ENCODE measurements around the gene PRORP.
"Not testable (repeated sequence)": the region's sequence is repeated elsewhere in the genome, so short reads cannot be mapped to it uniquely, and the experiment has no call there.

PRORP gene

GRCh38 chr14:35088514-35088913 is 33.8 kb upstream of the PRORP start:
- no peak for DNase-seq (ENCODE audit: low spot score)
- no peak for TF ChIP-seq CTCF (IDR thresholded peaks at IDR 0.05; ENCODE audit: extremely low read depth, insufficient read depth, missing control alignments)
- in situ Hi-C loops (cut with MboI; ENCODE audit: low pct_unique_long_range_greater_than_20kb, low sequenced_read_pairs, unreplicated experiment): no loop called here

- DNase-seq (ENCODE audit: low spot score); in situ Hi-C loops (cut with MboI; ENCODE audit: low pct_unique_long_range_greater_than_20kb, low sequenced_read_pairs, unreplicated experiment): not testable (repeated sequence)
Observed at GRCh38 chr14:35094645-35095044, 27.7 kb upstream of the PRORP start.

DNA sequence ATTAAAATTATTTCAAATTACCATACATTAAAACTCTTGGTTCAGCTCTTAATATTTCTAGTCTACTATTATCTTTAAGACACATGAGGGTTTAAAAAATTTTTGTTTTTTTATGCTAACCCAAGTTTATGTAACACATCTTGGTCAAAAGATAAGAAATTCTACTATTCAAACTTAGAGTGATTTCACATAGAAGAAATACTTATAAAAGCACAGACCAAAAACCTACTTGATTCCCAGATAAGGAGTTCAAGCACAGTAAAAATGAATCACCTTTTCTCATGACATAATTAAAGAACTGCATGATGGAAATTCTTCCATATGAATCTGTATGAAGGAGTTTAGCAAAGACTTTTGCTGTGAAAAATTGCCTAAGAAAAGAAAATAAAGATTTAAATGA is 14.5 kb upstream of the PRORP start:
- in situ Hi-C loops (cut with MboI; ENCODE audit: low pct_unique_long_range_greater_than_20kb, low sequenced_read_pairs, unreplicated experiment): no loop called here
- no peak for TF ChIP-seq CTCF (IDR thresholded peaks at IDR 0.05; ENCODE audit: extremely low read depth, insufficient read depth, missing control alignments)
- DNase-seq (ENCODE audit: low spot score): no peak

DNA sequence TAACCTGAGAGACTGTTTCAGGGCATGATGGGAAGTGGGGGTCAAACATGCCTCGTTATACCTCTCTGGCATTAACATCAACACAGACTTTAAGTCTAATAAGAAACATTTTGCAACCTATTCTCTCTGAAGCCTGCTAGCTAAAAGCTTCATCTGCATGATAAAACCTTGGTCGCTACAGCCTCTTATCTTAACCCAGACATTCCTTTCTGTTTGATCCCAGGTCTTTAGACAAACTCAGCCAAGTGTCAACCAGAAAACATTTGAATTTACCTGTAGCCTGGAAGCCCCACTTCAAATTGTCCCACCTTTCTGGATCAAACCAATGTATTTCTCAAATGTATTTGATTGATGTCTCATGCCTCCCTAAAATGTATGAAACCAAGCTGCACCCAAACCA is 9.7 kb upstream of the PRORP start:
- TF ChIP-seq CTCF (IDR thresholded peaks at IDR 0.05; ENCODE audit: extremely low read depth, insufficient read depth, missing control alignments): no peak
- DNase-seq (ENCODE audit: low spot score): no peak
- in situ Hi-C loops (cut with MboI; ENCODE audit: low pct_unique_long_range_greater_than_20kb, low sequenced_read_pairs, unreplicated experiment): no loop called here

- in situ Hi-C loops (cut with MboI; ENCODE audit: low pct_unique_long_range_greater_than_20kb, low sequenced_read_pairs, unreplicated experiment): no loop called here
- TF ChIP-seq CTCF (IDR thresholded peaks at IDR 0.05; ENCODE audit: extremely low read depth, insufficient read depth, missing control alignments): no peak
- no peak for DNase-seq (ENCODE audit: low spot score)
Observed at GRCh38 chr14:35113308-35113950, 8.9 kb upstream of the PRORP start.

- in situ Hi-C loops (cut with MboI; ENCODE audit: low pct_unique_long_range_greater_than_20kb, low sequenced_read_pairs, unreplicated experiment): no loop called here
- DNase-seq (ENCODE audit: low spot score): no peak
- no peak for TF ChIP-seq CTCF (IDR thresholded peaks at IDR 0.05; ENCODE audit: extremely low read depth, insufficient read depth, missing control alignments)
Observed at GRCh38 chr14:35114036-35114435, 8.3 kb upstream of the PRORP start.

DNA sequence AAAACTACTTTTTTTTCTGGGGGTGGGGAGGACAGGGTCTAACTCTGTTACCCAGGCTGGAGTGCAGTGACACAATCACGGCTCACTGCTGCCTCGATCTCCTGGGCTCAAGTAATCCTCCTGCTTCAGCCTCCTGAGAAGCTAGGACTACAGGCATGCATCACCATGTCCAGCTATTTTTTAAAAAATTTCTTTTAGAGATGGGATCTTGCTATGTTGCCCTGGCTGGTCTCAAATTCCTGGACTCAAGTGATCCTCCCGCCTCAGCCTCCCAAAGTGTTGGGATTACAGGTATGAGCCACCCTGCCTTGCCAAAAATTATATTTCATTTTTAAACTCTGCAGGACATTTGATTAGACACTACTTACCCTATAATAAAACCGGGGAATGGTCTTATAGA is 6.1 kb upstream of the PRORP start:
- no peak for TF ChIP-seq CTCF (IDR thresholded peaks at IDR 0.05; ENCODE audit: extremely low read depth, insufficient read depth, missing control alignments)
- no peak for DNase-seq (ENCODE audit: low spot score)
- in situ Hi-C loops (cut with MboI; ENCODE audit: low pct_unique_long_range_greater_than_20kb, low sequenced_read_pairs, unreplicated experiment): no loop called here
